Left hindlimb (tissue), 1 donor: ENCODE data around the gene CLHC1.
"Not testable (repeated sequence)": the region's sequence is repeated elsewhere in the genome, so short reads cannot be mapped to it uniquely, and the experiment has no call there.

Experiments
- DNase-seq: peaks from one replicate; pipeline ENCODE4 v3.0.0-alpha.2; 2018

Gene CLHC1

GRCh38 chr2:55231546-55232083 lies 478 bp downstream of the CLHC1 start:
- no peak for DNase-seq

- DNase-seq, result no peak
Measured at GRCh38 chr2:55230551-55230950, 1.5 kb downstream of the CLHC1 start.

DNA sequence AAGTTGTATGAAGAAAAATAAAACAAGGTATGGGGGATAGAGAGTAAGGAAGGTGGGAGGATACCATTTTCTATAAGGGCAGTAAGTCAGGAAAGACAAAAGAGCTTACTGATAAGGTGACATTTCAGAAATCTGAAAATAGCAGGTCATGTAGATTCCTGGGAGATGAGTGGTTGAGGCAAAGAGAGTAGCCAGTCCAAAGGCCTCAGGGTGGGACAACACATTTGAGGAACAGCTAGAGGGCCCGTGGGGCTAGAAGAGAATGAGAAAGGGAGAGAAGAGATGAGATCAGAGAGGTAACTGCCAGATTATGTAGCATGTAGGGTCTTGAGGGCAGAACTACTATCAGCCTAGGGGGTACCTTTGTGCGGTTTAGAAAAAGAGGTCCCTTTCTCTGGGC lies 2.9 kb downstream of the CLHC1 start:
- DNase-seq, result no peak

DNA sequence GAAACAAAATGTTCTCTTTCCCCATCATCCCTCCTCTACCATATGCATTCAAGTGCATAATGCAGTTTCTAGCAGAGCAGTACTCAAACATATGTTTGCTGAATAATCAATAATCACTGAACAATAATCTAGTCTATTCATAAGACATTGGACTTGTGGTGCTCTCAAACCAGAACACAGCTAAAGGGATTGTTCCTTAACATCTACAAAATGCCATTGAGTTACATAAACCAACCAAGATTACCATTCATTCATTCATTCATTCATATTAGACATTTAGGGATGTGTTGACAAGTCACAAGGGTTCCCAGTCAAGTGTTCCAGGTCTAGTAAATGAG lies 3.9 kb downstream of the CLHC1 start:
- DNase-seq, result no peak

DNA sequence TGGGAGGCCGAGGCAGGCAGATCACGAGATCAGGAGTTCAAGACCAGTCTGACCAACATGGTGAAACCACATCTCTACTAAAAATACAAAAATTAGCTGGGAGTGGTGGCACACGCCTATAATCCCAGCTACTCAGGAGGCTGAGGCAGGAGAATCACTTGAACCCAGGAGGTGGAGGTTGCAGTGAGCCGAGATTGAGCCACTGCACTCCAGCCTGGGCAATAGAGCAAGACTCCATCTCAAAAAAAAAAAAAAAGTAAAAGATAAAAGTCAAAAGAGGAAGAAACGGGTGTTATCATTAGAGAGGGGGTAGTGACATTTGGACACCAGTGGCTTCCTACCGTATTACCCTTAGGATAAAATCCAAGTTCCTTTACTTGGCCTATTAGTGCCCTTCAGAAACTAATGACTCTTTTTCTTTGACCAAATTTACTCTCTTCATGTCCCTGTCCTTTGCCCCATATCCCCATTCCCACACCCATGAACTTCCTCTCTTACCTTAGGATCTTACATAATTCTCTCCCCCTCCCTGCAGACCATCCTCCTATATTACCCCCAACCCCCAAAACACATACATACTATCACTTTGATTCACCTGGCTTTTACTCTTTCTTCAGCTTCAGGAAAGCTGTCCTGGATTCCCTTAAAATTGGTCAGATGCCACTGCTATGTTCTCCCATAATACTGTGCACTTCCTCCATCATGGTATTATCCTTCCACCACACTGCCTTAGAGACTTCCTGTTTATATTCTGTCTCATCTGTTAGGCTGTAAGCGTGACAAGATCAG lies 4.5 kb downstream of the CLHC1 start:
- not testable (repeated sequence) for DNase-seq

DNA sequence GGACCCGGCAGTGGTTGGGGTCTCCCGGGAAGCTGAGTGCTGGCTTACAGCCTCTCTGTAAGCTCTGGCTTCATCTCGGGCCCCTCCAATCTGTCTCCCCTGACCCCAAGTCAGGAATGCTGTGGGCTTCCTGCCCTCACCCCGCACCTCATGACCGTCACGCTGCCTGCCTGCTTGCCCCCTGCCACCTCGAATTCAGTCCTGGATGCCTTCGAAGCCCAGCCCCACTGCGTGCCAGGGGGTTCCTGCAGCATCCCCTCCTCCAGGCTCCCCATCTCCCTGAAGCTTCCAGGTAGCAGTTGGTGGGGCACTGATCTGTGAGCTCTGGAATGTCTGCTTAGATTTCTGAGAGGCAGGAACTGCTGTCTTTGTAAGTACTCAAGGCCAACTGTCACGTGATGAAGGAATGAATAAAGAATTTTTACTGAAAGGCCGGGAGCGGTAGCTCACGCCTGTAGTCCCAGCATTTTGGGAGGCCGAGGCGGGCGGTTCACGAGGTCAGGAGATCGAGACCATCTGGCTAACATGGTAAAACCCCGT lies 6.5 kb downstream of the CLHC1 start:
- no peak for DNase-seq

DNA sequence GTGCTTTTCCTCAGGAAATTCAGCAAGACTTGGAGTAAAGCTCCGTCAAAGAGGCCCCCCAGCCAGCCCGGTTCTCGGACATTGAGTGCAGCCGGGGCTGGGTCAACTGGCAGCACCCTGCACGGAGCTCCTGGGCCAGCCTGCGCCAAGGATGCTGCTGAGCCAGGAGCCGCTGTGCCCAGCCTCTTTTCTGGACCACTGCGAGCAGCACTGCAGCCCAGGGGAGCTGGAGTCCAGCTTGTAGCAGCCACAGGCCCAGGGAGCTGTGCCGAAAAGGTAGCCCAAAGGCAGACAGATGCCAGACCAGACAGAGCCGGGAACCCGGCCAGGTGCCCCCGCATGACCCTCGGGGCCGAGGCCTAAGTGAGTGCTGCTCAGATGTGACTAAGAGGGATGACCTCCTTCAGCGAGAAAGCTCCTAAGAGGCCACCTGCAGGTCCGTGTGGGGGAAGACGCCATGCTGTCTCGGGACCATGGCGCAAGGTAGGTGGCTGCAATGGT lies 7.3 kb downstream of the CLHC1 start:
- no peak for DNase-seq

GRCh38 chr2:55223958-55224760 lies 7.9 kb downstream of the CLHC1 start:
- DNase-seq, result no peak

GRCh38 chr2:55213822-55214221 lies 18.3 kb downstream of the CLHC1 start:
- no peak for DNase-seq

GRCh38 chr2:55204950-55205349 lies 27.1 kb downstream of the CLHC1 start:
- DNase-seq, result no peak

DNA sequence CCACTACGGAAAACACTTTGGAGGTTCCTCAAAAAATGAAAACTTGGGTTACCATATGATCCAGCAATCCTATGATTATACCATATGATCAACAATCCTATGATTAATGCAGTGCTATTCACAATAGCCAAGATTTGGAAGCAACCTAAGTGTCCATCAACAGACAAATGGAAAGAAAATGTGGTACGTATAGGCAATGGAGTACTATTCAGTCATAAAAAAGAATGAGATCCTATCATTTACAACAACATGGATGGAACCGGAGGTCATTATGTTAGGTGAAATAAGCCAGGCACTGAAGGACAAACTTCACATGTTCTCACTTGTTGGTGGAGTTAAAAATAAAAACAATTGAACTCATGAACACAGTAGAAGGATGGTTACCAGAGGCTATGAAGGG lies 27.6 kb downstream of the CLHC1 start:
- no peak for DNase-seq

GRCh38 chr2:55200416-55200815 lies 31.7 kb downstream of the CLHC1 start:
- DNase-seq, result no peak

DNA sequence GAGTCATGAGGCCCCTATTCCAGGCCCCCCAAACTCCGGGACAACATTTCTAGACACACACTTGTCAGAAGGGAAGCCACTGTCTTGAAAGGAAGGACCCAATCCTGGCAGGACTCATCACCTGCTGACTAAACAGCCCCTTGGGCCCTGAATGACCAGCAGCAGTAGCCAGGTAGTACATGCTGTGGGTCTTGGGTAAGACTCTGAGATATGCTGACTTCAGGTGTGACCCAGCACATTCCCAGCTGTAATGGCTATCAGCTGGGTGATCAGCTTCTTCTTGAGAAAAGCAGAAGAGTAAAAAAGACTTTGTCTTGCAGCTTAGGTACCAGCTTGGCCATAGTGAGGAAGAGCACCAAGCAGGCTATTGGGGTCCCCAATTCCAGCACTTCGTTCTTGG lies 35.6 kb downstream of the CLHC1 start:
- DNase-seq, result no peak

- not testable (repeated sequence) for DNase-seq
Measured at GRCh38 chr2:55191888-55192287, 40.2 kb downstream of the CLHC1 start.

DNA sequence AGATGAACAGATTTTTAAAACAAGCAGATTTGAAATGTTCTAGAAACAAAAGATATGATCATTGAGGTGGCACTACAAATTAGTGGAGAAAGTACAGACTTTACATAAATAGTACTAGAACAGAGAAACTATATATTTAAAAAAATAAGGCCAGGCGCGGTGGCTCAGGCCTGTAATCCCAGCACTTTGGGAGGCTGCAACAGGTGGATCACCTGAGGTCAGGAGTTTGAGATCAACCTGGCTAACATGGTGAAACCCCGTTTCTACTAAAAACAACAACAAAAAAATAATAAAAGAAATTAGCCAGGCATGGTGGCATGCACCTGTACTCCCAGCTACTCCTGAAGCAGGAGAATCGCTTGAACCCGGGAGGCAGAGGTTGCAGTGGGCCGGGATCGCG lies 45.3 kb downstream of the CLHC1 start:
- not testable (repeated sequence) for DNase-seq

GRCh38 chr2:55180374-55180773 lies 51.7 kb downstream of the CLHC1 start:
- DNase-seq, result no peak

GRCh38 chr2:55176094-55176415 lies 56.0 kb downstream of the CLHC1 start:
- no peak for DNase-seq

GRCh38 chr2:55175254-55176093 lies 56.6 kb downstream of the CLHC1 start:
- DNase-seq, result no peak

DNA sequence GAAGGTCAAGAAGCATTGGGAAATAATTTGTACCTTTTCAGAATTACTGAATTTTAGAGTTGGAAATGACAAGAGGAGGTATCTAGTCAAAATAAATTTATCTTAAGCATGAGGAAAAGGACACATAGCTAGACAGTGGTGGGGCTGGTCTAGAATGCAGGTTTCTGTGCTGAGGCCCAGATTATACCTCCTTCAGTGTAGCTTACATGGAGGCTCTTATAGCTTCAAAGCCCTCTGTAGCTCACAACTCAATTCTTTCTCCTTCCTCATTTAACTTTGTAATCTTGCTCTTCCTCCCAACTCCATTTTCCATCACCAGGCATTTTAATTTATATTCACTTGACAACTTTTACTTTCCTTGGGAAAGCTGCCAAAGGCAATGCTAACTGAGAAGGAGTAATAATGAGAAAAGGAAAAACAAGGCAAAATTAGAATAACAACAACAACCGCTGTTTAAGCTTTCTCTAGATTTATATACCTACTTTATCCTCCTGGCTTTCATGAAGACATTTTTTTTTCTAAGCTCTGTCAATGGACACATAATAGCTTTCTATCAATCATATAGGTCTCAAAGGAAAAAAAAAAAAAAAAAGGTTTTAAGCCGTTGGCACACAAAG lies 58.5 kb downstream of the CLHC1 start:
- DNase-seq, result no peak

- DNase-seq, result no peak
Measured at GRCh38 chr2:55169915-55170314, 62.2 kb downstream of the CLHC1 start.

DNA sequence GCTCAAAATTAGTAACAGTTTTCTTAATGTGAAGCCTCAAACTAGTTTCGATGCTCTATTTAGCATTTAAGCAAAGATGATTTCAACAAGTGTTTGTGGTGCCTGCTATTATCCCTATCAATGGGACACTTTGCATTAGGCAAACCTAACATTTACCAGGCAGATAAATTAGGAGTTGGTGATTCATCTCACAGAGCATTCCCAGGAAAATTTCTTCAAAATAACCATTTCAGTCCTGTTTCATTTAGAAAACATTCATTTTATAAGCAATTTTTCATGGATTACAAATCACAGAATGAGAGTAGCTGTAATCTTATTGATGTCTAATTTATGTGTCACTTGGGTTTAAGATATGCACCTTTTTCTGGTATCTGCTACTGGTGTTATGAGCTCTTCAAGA lies 62.7 kb downstream of the CLHC1 start:
- DNase-seq, result no peak
